ENCODE data around the gene METTL13.

DNA sequence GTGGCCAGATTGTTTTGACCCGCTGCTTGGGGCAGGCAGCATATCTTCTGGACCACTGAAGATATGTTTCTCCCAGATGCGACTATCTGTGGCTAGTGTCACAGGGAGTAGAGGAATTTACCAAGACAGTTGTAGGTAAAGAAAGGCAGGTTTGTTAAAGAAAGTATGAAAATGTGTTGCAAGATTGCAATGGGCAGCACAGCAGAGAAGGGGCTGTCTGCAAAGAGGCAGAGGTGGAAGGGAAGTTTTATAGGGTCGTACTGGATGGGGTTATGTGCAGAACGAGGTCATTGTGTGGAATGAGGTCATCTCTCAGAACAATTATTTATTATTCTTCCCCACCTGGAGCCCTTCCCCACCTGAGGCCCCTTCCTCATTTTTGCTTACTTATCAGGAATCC, 24.6 kb upstream of the METTL13 start:
- TF ChIP-seq, protein P1, sequence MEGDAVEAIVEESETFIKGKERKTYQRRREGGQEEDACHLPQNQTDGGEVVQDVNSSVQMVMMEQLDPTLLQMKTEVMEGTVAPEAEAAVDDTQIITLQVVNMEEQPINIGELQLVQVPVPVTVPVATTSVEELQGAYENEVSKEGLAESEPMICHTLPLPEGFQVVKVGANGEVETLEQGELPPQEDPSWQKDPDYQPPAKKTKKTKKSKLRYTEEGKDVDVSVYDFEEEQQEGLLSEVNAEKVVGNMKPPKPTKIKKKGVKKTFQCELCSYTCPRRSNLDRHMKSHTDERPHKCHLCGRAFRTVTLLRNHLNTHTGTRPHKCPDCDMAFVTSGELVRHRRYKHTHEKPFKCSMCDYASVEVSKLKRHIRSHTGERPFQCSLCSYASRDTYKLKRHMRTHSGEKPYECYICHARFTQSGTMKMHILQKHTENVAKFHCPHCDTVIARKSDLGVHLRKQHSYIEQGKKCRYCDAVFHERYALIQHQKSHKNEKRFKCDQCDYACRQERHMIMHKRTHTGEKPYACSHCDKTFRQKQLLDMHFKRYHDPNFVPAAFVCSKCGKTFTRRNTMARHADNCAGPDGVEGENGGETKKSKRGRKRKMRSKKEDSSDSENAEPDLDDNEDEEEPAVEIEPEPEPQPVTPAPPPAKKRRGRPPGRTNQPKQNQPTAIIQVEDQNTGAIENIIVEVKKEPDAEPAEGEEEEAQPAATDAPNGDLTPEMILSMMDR (optimal IDR thresholded peaks at IDR 0.05 in 1 of 3, IDR thresholded peaks at IDR 0.05 in 1 of 3, conservative IDR thresholded peaks at IDR 0.05 in 1 of 3; ENCODE audit: extremely low read depth in 1 of 3, insufficient read depth in 2 of 3, low read length in 3 of 3): no peak
- no peak for TF ChIP-seq EZH2 (IDR thresholded peaks at IDR 0.05; ENCODE audit: low read length)
